Parathyroid adenoma (tissue), 2 donors: ENCODE results near the gene EML1.

Experiments
- H2AFZ ChIP-seq: fragments of 300-600 bp; sonication (generic); one replicate; pipeline ENCODE4 v1.7.0; 2017; ENCODE audit warnings: antibody characterized with exemption, mild to moderate bottlenecking
- H3K27ac ChIP-seq: fragments of 300-600 bp; sonication (generic); one replicate; pipeline ENCODE4 v1.7.0; 2017
- H3K27me3 ChIP-seq: fragments of 300-600 bp; sonication (generic); one replicate; pipeline ENCODE4 v1.7.0; 2017; ENCODE audit warnings: low read length; ENCODE audit not compliant: control insufficient read depth, insufficient read depth
- H3K36me3 ChIP-seq: fragments of 300-600 bp; sonication (generic); one replicate; pipeline ENCODE4 v1.7.0; 2017; ENCODE audit warnings: low read length; ENCODE audit not compliant: control insufficient read depth, insufficient read depth
- H3K4me1 ChIP-seq: fragments of 300-600 bp; sonication (generic); one replicate; pipeline ENCODE4 v1.7.0; 2017; ENCODE audit warnings: control low read depth
- H3K4me2 ChIP-seq: fragments of 300-600 bp; sonication (generic); one replicate; pipeline ENCODE4 v1.7.0; 2017; ENCODE audit warnings: low read length
- H3K4me3 ChIP-seq: fragments of 300-600 bp; sonication (generic); one replicate; pipeline ENCODE4 v1.7.0; 2017; ENCODE audit warnings: low read depth, low read length
- H3K79me2 ChIP-seq: fragments of 300-600 bp; sonication (generic); one replicate; pipeline ENCODE4 v1.7.0; 2017; ENCODE audit warnings: control low read depth
- H3K9ac ChIP-seq: fragments of 300-600 bp; sonication (generic); one replicate; pipeline ENCODE4 v1.7.0; 2017; ENCODE audit warnings: mild to moderate bottlenecking
- H3K9me3 ChIP-seq: fragments of 300-600 bp; sonication (generic); one replicate; pipeline ENCODE4 v1.7.0; 2017; ENCODE audit warnings: low read length; ENCODE audit not compliant: control insufficient read depth
- TF ChIP-seq, protein P1 (sequence below): fragments of 300-600 bp; sonication (generic); IDR thresholded peaks from one replicate; pipeline ENCODE4 v1.7.0; 2017; ENCODE audit warnings: antibody characterized with exemption, mild to moderate bottlenecking
- donor health status: primary hyperparathyroidism.

The EML1 gene

DNA sequence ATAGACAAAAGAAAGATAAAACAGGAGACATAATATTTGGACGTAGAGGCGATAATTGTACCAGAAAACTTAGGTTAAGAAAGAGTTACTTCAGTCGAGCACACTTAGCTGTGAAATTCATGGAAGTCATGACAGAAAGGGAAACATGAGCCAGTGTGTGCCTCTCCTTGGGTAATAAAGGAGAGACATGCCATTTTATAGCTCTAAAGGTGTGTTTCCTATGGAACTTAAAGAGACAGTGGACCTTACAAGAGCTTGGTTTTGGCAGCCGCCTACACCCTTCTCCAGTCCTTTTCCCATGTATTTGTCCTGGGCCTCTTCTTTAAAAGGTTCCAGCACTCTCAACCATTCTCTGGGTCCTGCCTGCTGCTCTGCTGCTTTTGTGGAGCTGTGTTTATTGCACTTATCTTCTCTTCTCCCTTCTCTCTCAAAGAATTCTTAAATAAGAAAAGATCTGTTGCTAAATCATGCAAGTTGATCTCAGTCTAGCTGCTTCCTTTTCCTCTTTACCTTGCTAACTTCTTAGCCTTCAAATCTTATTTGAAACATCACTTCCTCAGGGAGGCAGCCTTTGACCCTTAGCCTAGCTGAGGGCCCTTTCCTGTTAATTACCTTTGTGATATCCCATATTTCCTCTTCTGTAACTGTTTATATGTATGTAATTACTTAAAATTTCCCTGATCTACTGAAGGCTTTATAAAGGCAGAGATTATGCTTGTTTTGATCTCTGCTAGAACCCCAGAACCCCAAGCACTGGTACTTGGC is 190.2 kb downstream of the EML1 start:
- TF ChIP-seq, protein P1, sequence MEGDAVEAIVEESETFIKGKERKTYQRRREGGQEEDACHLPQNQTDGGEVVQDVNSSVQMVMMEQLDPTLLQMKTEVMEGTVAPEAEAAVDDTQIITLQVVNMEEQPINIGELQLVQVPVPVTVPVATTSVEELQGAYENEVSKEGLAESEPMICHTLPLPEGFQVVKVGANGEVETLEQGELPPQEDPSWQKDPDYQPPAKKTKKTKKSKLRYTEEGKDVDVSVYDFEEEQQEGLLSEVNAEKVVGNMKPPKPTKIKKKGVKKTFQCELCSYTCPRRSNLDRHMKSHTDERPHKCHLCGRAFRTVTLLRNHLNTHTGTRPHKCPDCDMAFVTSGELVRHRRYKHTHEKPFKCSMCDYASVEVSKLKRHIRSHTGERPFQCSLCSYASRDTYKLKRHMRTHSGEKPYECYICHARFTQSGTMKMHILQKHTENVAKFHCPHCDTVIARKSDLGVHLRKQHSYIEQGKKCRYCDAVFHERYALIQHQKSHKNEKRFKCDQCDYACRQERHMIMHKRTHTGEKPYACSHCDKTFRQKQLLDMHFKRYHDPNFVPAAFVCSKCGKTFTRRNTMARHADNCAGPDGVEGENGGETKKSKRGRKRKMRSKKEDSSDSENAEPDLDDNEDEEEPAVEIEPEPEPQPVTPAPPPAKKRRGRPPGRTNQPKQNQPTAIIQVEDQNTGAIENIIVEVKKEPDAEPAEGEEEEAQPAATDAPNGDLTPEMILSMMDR: no peak
- Histone ChIP-seq H3K4me3 (no peak overlapping the region), H3K4me1 (no peaks in the 10 kb centered on the region), H3K36me3 (no peaks in the 10 kb centered on the region), H3K79me2 (peaks cover 6% of the 10 kb centered on the region), H3K9ac (no peak overlapping the region), H3K27me3 (no peaks in the 10 kb centered on the region), H3K4me2 (no peak overlapping the region), H2AFZ (no peak overlapping the region), H3K9me3 (no peaks in the 10 kb centered on the region), H3K27ac (no peak overlapping the region)

DNA sequence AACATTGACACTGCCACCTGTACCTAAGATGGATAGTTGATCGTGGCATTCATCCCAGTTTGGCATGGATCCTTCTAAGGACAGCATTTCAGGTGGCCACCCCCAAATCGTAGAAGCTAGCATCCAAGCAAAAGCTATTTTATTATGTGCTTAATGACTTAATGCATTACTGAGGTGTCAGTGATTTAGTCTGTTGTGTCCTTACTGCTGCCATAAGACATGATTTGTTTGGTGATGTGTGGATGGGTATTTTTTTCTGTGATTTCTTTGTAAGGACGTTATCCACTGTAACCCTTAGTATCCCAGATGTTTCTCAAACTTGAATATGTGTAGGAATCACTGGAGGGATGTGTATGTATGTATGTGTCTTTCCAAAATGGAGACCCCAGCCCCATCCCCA is 190.8 kb downstream of the EML1 start:
- TF ChIP-seq, protein P1: no peak
- Histone ChIP-seq H3K79me2 (peaks cover 6% of the 10 kb centered on the region), H3K9me3 (no peaks in the 10 kb centered on the region), H3K9ac (no peak overlapping the region), H2AFZ (no peak overlapping the region), H3K4me2 (no peak overlapping the region), H3K4me3 (no peak overlapping the region), H3K36me3 (no peaks in the 10 kb centered on the region), H3K27me3 (no peaks in the 10 kb centered on the region), H3K4me1 (no peaks in the 10 kb centered on the region), H3K27ac (no peak overlapping the region)

DNA sequence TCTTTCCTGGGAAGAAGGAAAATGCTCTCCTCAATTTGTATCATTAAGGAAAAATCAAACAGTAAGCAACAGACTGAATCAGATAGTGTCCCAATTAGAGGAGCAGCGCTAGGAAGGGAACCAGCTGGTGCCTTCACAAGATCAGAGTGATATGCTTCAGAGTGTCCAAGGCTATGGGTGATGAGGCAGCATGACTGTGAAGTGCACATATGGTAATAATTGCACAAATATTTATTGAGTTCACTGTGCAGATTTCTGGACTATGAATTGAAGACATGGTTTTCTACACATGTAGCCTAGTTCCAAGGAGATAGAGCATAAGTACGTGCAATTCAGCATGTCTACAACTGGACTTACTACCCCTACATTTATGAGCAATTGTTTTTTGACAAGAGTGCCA is 193.2 kb downstream of the EML1 start:
- Histone ChIP-seq H3K27me3 (no peaks in the 10 kb centered on the region), H3K4me3 (no peak overlapping the region), H3K4me2 (no peak overlapping the region), H3K4me1 (no peaks in the 10 kb centered on the region), H2AFZ (no peak overlapping the region), H3K9ac (no peak overlapping the region), H3K36me3 (no peaks in the 10 kb centered on the region), H3K9me3 (no peaks in the 10 kb centered on the region), H3K27ac (no peak overlapping the region), H3K79me2 (peaks cover 6% of the 10 kb centered on the region)
- TF ChIP-seq, protein P1: no peak

DNA sequence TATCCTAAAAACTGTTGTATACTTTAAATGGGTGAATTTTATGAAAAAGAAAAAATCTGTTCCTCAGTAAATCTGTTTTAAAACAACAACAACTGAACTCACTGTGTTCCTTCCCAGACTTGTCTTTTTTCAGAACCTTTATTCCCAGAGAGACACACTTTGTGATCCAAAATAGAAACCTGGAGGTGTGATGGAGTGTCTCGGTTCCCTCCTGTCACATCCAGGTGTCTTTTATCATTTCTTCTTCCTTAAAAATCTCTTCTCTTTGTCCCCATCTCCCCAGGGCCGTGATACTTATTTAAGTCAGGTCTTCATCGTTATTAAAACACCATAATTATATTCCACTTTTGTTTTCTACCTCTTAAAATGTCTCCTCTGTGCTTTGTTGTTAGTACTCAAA is 195.8 kb downstream of the EML1 start:
- Histone ChIP-seq H3K4me1 (no peaks in the 10 kb centered on the region), H3K9ac (no peak overlapping the region), H3K4me2 (no peak overlapping the region), H3K4me3 (no peak overlapping the region), H3K9me3 (no peaks in the 10 kb centered on the region), H3K27ac (no peak overlapping the region), H2AFZ (no peak overlapping the region), H3K27me3 (no peaks in the 10 kb centered on the region), H3K36me3 (no peaks in the 10 kb centered on the region), H3K79me2 (peaks cover 13% of the 10 kb centered on the region)
- TF ChIP-seq, protein P1: no peak
